ENCODE results near the gene NCOA1.

- TF ChIP-seq, protein P1, sequence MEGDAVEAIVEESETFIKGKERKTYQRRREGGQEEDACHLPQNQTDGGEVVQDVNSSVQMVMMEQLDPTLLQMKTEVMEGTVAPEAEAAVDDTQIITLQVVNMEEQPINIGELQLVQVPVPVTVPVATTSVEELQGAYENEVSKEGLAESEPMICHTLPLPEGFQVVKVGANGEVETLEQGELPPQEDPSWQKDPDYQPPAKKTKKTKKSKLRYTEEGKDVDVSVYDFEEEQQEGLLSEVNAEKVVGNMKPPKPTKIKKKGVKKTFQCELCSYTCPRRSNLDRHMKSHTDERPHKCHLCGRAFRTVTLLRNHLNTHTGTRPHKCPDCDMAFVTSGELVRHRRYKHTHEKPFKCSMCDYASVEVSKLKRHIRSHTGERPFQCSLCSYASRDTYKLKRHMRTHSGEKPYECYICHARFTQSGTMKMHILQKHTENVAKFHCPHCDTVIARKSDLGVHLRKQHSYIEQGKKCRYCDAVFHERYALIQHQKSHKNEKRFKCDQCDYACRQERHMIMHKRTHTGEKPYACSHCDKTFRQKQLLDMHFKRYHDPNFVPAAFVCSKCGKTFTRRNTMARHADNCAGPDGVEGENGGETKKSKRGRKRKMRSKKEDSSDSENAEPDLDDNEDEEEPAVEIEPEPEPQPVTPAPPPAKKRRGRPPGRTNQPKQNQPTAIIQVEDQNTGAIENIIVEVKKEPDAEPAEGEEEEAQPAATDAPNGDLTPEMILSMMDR (conservative IDR thresholded peaks at IDR 0.05; ENCODE audit: low read length): no peak
- TF ChIP-seq EZH2phosphoT487 (IDR thresholded peaks at IDR 0.05; ENCODE audit: borderline replicate concordance, low read depth, low read length): no peak
These were observed 322.7 kb downstream of the NCOA1 start for GRCh38 chr2:24813691-24814137.

Measured in OCI-LY7 (cell line).